HG02981 (cell line): ENCODE data around the gene LNPEP.

Experiments
- ATAC-seq: cut with Tn5 transposase; IDR thresholded peaks from one replicate; pipeline ENCODE4 v1.9.1; 2021; ENCODE audit warnings: mild to moderate bottlenecking, moderate library complexity; ENCODE audit not compliant: unreplicated experiment

The LNPEP gene

GRCh38 chr5:96957254-96958049 is 21.6 kb downstream of the LNPEP start:
- ATAC-seq: peak; percentile 41

GRCh38 chr5:96958977-96959376 is 23.1 kb downstream of the LNPEP start:
- ATAC-seq: no peak

- peak; percentile 53 for ATAC-seq
Observed at GRCh38 chr5:96961053-96961452, 25.2 kb downstream of the LNPEP start.

GRCh38 chr5:96962540-96962991 is 26.7 kb downstream of the LNPEP start:
- ATAC-seq: no peak

- peak; percentile 75 for ATAC-seq
Observed at GRCh38 chr5:96963267-96963666, 27.4 kb downstream of the LNPEP start.

GRCh38 chr5:96966801-96967200 is 30.9 kb downstream of the LNPEP start:
- no peak for ATAC-seq

- ATAC-seq: no peak
Observed at GRCh38 chr5:96967400-96967799, 31.5 kb downstream of the LNPEP start.

- no peak for ATAC-seq
Observed at GRCh38 chr5:96968074-96968473, 32.2 kb downstream of the LNPEP start.

GRCh38 chr5:96968614-96969013 is 32.7 kb downstream of the LNPEP start:
- no peak for ATAC-seq

- ATAC-seq: no peak
Observed at GRCh38 chr5:96969366-96969765, 33.5 kb downstream of the LNPEP start.

GRCh38 chr5:96972599-96973334 is 36.9 kb downstream of the LNPEP start:
- no peak for ATAC-seq

GRCh38 chr5:96973532-96974401 is 37.9 kb downstream of the LNPEP start:
- ATAC-seq: peak; percentile 72

- no peak for ATAC-seq
Observed at GRCh38 chr5:96975656-96976055, 39.8 kb downstream of the LNPEP start.

GRCh38 chr5:96977228-96977627 is 41.3 kb downstream of the LNPEP start:
- ATAC-seq: no peak

- ATAC-seq: no peak
Observed at GRCh38 chr5:96978812-96979449, 43.1 kb downstream of the LNPEP start.

- ATAC-seq: no peak
Observed at GRCh38 chr5:96984506-96985192, 48.8 kb downstream of the LNPEP start.

- ATAC-seq: no peak
Observed at GRCh38 chr5:96986450-96986849, 50.6 kb downstream of the LNPEP start.

GRCh38 chr5:96990102-96990501 is 54.2 kb downstream of the LNPEP start:
- no peak for ATAC-seq

GRCh38 chr5:96991708-96992107 is 55.8 kb downstream of the LNPEP start:
- no peak for ATAC-seq

- no peak for ATAC-seq
Observed at GRCh38 chr5:96993760-96994159, 57.9 kb downstream of the LNPEP start.
